Ramos (cell line): ENCODE measurements around the gene FMO4.
"Not testable (repeated sequence)": the region's sequence is repeated elsewhere in the genome, so short reads cannot be mapped to it uniquely, and the experiment has no call there.

Experiments
- in situ Hi-C: fragments of 300-500 bp; cut with MboI; formaldehyde crosslinking; loops from one replicate; pipeline ENCODE4 v1.14.3; 2022; ENCODE audit warnings: low sequenced_read_pairs; ENCODE audit not compliant: unreplicated experiment

The FMO4 gene

DNA sequence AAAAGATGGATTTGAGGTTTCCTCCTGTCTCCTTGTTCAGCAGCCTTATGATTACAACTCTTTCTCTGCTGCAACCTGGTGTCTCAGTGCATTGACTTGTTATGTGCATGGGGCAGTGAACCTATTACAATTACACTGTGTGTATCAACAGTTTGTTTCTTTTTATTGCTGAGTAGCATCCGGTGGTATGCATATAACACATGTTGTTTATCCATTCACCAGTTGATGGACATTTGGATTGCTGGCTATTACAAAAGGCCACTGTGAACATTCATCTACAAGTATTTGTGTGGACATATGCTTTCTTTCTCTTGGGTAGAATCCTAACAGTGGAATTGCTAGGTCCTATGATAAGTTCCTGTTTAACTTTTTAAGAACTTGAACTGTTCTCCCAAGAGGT, 65.9 kb downstream of the FMO4 start:
- in situ Hi-C loops: no loop called here

DNA sequence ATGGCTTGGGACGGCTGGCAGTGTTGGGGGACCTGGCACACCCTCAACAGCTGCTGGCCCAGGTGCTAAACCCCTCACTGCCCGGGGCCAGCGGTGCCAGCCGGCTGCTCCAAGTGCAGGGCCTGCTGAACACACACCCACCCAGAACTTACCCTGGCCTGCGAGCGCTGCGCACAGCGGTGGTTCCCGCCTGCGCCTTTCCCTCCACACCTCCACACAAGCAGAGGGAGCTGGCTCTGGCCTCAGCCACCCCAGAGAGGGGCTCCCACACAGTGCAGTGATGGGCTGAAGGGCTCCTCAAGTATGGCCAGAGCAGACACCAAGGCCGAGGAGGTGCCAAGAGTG, 67.9 kb downstream of the FMO4 start:
- in situ Hi-C loops: no loop called here

DNA sequence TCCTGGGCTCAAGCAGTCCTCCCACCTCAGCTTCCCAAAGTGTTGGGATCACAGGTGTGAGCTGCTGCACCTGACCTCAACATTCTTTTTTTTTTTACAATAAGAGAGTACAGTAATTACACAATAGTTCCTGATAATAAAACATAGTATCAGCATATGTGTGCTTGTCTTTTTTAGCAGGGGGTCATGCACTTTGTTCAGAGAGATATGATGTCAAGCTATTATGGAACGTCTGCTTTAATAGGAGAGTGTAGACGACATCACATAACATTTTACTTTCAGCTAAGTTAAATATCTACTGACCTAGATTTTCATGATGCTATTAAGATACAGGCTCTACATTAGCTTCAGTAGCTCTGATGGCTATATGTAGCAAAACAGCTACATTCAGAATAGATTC, 70.5 kb downstream of the FMO4 start:
- in situ Hi-C loops: no loop called here

DNA sequence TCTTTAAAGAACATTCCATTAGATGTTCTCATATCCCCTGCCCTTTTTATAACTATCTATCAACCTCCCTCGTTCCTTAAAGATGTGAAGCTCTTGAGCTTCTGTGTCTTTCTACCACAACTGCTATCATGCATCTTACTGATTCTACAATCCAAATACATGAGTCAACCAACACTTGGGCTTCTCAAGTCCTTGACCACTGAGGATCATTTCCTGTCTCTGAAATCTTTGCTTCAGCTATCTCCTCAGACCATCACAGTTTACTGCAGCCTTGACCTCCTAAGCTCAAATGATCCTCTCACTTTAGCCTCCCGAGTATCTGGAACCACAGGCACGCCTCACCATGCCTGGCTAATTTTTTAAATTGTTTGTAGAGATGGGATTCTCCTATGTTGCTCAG, 75.2 kb downstream of the FMO4 start:
- in situ Hi-C loops: no loop called here

DNA sequence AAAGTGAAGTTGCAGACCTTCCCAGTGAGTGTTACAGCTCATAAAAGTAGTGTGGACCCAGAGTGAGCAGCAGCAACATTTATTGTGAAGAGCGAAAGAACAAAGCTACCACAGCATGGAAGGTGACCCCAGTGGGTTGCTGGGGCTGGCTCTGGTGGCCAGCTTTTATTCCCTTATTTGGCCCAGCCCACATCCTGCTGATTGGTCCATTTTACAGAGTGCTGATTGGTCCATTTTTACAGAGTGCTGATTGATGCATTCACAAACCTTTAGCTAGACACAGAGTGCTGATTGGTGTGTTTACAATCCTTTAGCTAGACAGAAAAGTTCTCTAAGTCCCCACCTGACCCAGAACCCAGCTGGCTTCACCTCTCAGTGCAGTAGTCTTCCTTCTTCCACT, 76.8 kb downstream of the FMO4 start:
- in situ Hi-C loops: not testable (repeated sequence)
